SKM-1 treated with dmso at 0.1 percent for 144 hours (cell line): Measurements from ENCODE around the gene GALNT2.

Experiments
- DNase-seq: peaks from one replicate; lab custom pipeline; 2025; ENCODE audit not compliant: unreplicated experiment; lab: John Stamatoyannopoulos, UW

The GALNT2 gene

GRCh38 chr1:230226007-230226800 is 159.2 kb downstream of the GALNT2 start:
- DNase-seq = no peak

- DNase-seq = no peak
Measured at GRCh38 chr1:230226814-230227213, 159.8 kb downstream of the GALNT2 start.

GRCh38 chr1:230228236-230228897 is 161.3 kb downstream of the GALNT2 start:
- no peak for DNase-seq

DNA sequence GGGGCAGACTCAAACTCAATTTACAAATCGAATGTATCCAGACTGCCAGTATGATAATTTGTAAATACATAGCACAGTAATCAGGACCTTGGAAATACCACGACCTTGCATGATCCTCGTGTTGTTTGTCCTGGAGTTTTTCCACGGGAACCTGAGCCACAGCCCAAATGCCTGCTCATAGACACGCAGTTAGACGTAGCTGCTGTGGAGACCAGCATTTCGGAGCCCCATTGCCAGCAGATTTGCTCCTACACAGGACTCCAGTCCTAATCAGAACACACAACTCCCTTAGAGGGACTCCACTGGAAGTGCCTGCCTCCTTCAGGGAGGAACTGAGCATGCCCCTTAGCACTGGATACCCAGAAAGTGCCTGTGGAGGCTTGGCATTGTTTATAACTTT is 163.2 kb downstream of the GALNT2 start:
- no peak for DNase-seq

DNA sequence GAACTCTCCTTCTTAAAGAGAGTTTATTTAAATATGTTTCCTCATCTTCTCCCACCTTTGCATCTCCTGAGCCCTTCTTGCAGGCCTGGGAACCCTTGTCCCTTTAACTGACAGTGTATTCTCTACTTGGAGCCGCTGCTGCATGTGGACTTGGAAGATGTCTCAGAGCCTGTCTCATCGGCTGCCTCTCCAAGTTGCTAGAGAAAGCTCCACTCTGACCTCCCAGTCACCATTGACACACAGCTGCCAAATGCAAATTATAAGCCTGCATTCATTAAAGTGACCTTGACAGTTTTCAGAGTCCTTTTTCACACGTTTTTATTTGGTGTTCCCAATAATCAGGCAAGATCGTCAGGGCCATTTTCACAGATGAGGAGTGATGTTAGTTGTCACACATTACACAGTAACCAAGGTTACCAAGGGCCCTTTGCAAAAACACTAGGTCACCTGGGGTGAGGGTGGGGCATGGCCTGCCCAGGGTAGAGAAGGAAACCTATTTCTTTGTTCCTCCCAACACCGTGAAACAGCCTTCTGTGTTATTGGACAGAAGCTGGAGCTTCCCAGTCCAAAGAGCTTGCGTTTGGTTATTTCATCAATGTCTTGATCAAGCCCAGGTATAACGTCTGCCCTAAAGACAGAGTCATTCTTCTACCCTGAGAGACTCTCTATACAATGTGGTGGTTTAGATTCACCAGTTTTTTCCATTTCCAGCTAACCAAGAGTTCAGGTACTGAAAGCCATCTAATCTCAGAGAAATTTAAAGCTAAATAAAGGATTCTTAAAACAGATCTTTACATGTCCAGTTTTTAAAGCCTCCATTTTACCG is 164.1 kb downstream of the GALNT2 start:
- no peak for DNase-seq

DNA sequence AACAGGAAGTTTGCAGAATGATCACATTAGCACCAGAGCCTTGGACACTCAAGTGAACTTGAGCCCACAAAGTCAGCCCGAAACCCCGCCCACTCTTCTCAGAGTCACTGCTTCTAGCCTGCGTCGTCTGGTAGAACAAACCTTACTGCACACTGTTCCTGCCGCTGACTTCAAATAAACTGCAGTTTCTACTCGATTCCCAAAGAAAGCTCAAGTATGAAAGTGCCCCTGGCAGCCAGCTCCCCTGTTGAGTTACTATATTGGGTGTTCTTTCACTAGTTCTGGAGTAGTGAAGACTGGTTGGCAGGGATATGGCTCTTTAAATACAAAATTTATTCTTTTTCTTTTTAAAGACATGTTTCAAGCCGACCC is 164.7 kb downstream of the GALNT2 start:
- DNase-seq = no peak

DNA sequence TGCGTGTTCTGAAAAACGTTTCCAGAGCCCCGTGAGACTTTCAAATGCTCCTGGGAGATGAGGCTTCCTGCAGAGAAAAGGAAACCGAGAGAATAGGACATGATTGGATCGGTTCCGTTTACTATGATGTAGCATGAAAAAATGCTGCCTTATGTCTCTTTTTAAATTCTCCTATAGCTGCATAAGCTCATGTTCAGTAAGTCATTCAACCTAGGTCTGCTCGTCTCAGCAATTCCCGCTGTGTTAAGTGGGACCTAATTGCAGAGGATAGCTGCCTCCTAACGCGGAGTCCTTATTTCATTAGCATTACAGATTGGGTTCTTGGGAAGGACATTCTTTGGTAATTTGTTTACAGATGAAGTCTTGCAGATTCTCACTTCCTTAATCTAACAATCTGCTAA is 165.3 kb downstream of the GALNT2 start:
- DNase-seq = no peak

DNA sequence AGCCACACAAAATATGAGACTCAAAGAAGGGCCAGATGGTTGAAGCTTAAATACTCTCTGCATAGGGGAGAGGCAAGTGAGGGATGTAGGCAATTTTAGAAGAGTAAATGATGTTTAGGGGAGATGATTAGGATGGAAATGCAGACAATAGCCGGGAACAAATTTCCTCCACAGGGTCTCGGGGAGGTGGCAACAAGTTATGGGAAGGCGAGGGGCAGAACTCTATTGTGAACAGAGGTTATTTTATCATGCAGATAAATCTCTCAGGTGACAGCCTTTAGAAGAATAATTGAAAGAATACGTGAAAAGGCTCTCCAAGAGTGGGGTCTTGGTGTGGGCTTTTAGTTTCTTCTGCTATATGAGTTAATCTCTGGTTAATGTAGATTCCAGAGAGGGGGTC is 166.7 kb downstream of the GALNT2 start:
- no peak for DNase-seq

DNA sequence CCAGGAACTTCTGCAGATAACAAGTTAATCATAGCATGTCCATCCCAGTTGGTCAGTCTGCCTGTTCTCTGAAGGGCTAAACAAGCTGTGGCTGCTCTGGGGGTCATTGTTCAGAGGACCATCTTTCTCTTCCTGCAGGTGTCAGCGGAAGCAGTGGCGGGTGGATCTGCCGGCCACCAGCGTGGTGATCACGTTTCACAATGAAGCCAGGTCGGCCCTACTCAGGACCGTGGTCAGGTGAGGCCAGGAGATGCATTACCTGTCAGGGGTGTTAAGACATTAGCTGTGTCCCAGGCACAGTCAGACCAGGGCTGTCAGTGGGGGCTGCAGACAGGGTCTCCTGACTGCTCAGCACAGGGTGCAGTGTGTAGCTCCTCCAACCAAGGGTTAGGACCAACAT is 168.8 kb downstream of the GALNT2 start:
- no peak for DNase-seq

DNA sequence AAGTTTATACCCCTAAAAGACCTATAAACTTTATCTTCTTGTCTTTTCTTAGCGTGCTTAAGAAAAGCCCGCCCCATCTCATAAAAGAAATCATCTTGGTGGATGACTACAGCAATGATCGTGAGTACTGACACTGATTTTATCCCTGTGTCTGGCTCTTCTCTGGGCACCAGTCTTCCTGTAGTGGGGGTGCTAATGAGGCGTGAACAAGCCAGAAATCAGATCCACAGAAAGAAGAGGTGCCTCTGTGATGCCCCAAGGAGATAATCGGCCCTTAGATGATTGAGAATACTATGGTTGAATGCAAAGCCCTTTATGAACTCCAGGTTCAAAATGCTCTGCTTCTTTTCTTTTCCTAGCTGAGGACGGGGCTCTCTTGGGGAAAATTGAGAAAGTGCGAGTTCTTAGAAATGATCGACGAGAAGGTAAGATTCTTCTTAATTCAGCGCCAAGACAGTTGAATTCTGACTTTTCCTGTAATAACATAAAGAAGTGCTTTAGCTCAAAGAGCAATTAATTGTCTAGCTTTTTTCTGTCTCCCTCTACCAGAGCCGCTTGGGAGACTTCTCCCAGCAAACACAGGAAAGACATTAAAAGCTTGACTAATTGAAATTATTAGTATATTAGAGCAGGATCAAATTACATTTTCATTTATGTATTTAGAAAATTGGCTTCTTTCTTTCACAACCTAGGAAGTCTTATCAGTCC is 169.4 kb downstream of the GALNT2 start:
- DNase-seq = no peak

GRCh38 chr1:230237009-230237370 is 170.0 kb downstream of the GALNT2 start:
- no peak for DNase-seq

DNA sequence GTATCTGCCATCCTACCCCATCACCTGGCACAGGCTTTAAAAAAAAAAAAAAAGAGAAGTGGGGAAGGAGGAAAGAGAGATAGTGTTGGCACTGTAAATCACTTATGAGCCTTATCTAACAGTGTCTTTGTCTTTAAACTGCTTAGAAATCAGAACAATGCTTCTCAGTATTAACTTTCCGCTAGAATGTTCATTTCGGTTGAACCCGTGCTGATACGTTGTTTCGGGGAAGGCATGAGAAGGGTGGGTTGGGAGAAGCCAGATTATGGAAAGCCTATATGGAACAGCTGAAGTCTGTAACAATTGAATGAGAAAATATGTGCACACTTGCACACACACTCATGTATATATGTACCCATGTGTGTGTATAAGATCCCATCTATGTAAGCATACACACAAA is 170.8 kb downstream of the GALNT2 start:
- no peak for DNase-seq

DNA sequence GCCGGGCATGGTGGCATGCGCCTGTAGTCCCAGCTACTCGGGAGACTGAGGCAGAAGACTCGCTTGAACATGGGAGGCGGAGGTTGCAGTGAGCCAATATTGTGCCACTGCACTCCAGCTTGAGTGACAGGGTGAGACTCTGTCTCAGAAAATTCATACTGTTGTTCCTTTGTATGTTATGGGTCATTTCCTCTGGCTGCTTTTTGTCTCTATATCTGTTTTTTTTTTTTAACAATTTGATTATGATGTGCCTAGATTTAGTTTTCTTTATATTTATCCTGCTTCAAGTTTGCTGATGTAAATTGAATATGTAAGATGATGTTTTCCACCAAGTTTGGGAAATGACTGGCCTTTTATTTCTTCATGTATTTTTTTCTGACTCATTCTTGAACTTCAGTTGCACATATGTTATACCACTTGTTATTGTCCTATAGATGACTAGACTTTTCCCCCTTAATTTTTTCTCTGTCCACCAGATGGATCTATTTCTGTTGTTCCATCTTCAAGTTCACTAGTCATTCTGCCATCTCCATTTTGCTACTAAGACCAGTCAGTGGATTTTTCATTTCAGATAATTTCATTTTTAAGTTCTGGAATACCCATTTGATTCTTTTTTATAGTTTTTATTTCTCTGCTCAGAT is 173.5 kb downstream of the GALNT2 start:
- DNase-seq = no peak

DNA sequence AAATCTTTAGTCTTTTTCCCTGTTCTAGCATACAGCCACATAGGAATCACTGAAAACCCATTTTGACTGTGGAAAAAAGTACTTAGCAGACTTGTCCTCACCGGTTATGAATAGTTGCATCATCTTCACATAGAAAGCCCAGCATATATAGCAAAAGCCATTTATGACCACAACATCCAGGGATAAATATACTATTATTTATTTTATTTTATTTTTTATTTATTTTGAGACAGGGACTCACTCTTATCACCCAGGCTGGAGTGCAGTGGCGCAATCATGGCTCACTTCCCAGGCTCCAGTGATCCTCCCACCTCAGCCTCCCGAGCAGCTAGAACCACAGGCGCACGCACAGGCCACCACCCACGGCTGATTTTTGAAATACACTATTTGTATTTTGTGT is 175.3 kb downstream of the GALNT2 start:
- no peak for DNase-seq

- no peak for DNase-seq
Measured at GRCh38 chr1:230243146-230243545, 176.1 kb downstream of the GALNT2 start.

DNA sequence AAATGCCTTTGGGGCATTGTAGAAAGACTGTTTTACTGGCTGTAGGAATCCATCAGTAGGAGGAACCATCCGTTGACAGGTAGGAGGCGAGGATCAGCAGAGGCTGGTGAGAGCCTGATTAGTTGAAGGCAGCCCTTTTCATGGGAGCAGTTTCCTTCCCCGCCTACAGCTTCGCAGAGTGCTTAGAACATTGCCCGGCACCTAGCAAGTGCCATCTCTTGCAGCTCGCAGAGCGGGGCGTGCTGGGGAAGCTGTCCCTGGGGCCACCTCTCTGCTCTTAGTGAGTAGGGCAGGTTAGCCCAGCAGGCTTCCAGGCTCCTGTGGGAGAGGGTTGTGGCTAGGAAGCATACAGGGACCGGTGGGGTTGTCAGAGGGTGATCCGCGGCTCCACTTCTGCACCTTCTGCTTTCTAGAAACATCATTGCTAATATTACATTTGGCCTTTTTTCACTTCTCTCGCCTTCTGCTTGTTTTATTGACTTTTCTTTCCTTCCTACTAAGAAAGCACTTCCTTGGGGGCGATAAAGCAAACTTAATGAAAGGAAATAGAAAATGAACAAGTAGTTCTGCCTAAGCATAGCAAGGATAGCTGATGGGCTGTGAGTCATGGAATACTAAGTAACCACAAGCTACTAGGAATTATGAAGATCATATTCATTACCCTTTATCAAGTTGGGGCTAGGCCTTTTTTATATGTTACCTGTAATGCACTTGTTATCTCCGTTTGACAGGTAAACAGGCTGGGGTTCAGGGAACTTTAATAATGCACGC is 176.7 kb downstream of the GALNT2 start:
- no peak for DNase-seq

DNA sequence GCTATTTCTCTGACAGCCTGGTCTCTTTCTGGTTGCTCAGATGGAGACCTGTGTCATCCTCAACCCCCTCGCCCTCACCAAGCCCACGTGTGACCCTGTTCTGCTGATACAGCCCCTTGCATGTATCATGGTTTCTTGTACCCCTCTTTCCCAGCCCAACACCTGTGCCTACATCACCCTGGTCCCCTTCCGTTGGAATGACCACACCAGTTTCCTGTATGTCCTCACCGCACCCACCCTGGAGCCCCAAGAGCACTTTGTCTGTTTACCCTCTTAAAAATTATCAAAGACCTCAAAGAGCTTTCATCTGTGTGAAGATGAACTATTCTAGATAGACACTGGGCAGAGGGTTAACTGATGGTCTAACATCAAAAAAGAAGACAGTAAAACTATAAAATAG is 179.5 kb downstream of the GALNT2 start:
- DNase-seq = no peak

- no peak for DNase-seq
Measured at GRCh38 chr1:230248016-230248888, 181.2 kb downstream of the GALNT2 start.

DNA sequence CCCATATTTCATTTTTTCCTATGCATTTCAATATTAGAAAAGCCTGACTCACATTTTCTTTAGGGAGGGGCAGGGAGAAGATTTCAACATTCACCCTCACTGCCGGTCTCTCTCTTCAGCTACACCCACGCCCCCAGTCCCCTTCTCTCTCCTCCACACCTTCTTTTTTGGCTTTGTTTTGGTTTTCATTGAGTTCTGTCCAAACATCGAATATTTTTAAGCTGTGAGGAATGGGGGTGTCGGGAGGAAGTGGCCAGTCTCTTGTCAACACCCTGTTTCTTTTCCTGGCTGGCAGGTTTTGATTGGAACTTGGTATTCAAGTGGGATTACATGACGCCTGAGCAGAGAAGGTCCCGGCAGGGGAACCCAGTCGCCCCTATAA is 181.8 kb downstream of the GALNT2 start:
- no peak for DNase-seq
